H1 (cell line): Measurements from ENCODE around the gene TTC28. TPM values are rescaled to one million over a fixed set of nuclear protein-coding genes. Genes with fewer than 3 reads are reported as not detected.

ENCODE experiments used
- CHD1 ChIP-seq: IDR thresholded peaks from 2 replicates; pipeline ENCODE4 v1.6.1; 2012; ENCODE audit warnings: low read depth, low read length, improper control_type of control experiment
- EP300 ChIP-seq, 2 experiments: IDR thresholded peaks; 1 replicate in 1 of 2; 2 replicates in 1 of 2; pipeline ENCODE4 v1.6.1; 2011 to 2012; ENCODE audit warnings: low read depth in 2 of 2, low read length in 2 of 2, mild to moderate bottlenecking in 2 of 2, borderline replicate concordance in 1 of 2, inconsistent platforms in 1 of 2, moderate library complexity in 1 of 2
- FOSL1 ChIP-seq: IDR thresholded peaks from 2 replicates; pipeline ENCODE4 v1.6.1; 2011; ENCODE audit warnings: mild to moderate bottlenecking, low read depth, low read length, moderate library complexity; ENCODE audit not compliant: insufficient read depth
- polyA plus RNA-seq, 7 experiments: library from polyadenylated mRNA; depleted of rRNA in 3 of 7; stranded (reverse) in 5 of 7; unstranded in 2 of 7; fragments of >200 nt in 5 of 7; fragments of 200-250 nt in 2 of 7; gene quantifications; 1 replicate in 5 of 7; 2 replicates in 1 of 7; 4 replicates in 1 of 7; pipeline versions ENCODE4 v1.2.1 to v1.2.3, GENCODE V29; 2011 to 2013; ENCODE audit warnings: missing spikeins in 2 of 7, mixed read lengths in 2 of 7
- total RNA-seq: library from RNA; stranded (reverse); fragmentation: NEBNext Ultra II Directional; extraction: Animal tissue kit (Norgen Biotek cat#: 25700); gene quantifications from 2 replicates; pipeline ENCODE4 v1.2.1, GENCODE V29; 2021

Gene TTC28
- total and polyA plus RNA-seq, 2 of the 8 experiments (the other 6 are each of a cell fraction or from before 2014, with no cell fraction given) = 2.6 to 12.6 TPM

- TF ChIP-seq EP300 (IDR thresholded peaks at IDR 0.05; ENCODE audit: borderline replicate concordance in 1 of 2, low read depth in 2 of 2, low read length in 2 of 2) = no peak
- TF ChIP-seq FOSL1 = no peak
- TF ChIP-seq CHD1 = no peak
Measured at GRCh38 chr22:28012832-28013460, 666.7 kb downstream of the TTC28 start (continued).
